ENCODE measurements around the gene CCDC148. TPM values are rescaled to one million over a fixed set of nuclear protein-coding genes. Genes with fewer than 3 reads are reported as not detected.

Gene CCDC148
- total RNA-seq, 1 donor from 2014 or later = 2.4 TPM

- Histone ChIP-seq H3K27me3 (ENCODE audit: insufficient read depth, low read length) (no peaks in the 10 kb centered on the region), H3K4me2 (ENCODE audit: low read length) (peak overlapping the region; percentile 28), H3K36me3 (ENCODE audit: insufficient read depth, low read length) (no peaks in the 10 kb centered on the region), H3K9ac (ENCODE audit: low read length) (no peak overlapping the region), H3K4me3 (ENCODE audit: insufficient read depth, low read depth, low read length) (no peak overlapping the region), H2AFZ (ENCODE audit: low read depth, low read length) (no peak overlapping the region), H3K79me2 (ENCODE audit: insufficient read depth, low read length) (no peaks in the 10 kb centered on the region), H4K20me1 (ENCODE audit: insufficient read depth, low read length) (no peaks in the 10 kb centered on the region), H3K9me3 (ENCODE audit: insufficient read depth, low read depth, low read length) (no peaks in the 10 kb centered on the region), H3K4me1 (ENCODE audit: insufficient read depth, low read length) (peaks cover 5% of the 10 kb centered on the region), H3K27ac (ENCODE audit: low read depth, low read length) (no peak overlapping the region)
- Mint-ChIP-seq H3K27me3 (ENCODE audit: low read depth, unreplicated experiment) (no peaks in the 10 kb centered on the region), H3K36me3 (ENCODE audit: low read depth, unreplicated experiment) (no peaks in the 10 kb centered on the region), H3K4me3 (ENCODE audit: unreplicated experiment) (no peak overlapping the region), H3K9me3 (ENCODE audit: unreplicated experiment) (no peaks in the 10 kb centered on the region), H3K4me1 (ENCODE audit: low read depth, unreplicated experiment) (peaks cover 36% of the 10 kb centered on the region), H3K27ac (ENCODE audit: unreplicated experiment) (peak overlapping the region; percentile 15)
- FAIRE-seq (no peak), DNase-seq (ENCODE audit: low read depth) (peak; percentile 32)
- no peak for TF ChIP-seq EZH2 (IDR thresholded peaks at IDR 0.05; ENCODE audit: insufficient read depth, low read length)
- TF ChIP-seq, protein P1, sequence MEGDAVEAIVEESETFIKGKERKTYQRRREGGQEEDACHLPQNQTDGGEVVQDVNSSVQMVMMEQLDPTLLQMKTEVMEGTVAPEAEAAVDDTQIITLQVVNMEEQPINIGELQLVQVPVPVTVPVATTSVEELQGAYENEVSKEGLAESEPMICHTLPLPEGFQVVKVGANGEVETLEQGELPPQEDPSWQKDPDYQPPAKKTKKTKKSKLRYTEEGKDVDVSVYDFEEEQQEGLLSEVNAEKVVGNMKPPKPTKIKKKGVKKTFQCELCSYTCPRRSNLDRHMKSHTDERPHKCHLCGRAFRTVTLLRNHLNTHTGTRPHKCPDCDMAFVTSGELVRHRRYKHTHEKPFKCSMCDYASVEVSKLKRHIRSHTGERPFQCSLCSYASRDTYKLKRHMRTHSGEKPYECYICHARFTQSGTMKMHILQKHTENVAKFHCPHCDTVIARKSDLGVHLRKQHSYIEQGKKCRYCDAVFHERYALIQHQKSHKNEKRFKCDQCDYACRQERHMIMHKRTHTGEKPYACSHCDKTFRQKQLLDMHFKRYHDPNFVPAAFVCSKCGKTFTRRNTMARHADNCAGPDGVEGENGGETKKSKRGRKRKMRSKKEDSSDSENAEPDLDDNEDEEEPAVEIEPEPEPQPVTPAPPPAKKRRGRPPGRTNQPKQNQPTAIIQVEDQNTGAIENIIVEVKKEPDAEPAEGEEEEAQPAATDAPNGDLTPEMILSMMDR (IDR thresholded peaks at IDR 0.05; ENCODE audit: insufficient read depth, low read depth, low read length) = no peak
Observed at GRCh38 chr2:158202161-158202815, 254.3 kb downstream of the CCDC148 start.

GRCh38 chr2:158199928-158200650, 256.5 kb downstream of the CCDC148 start:
- H3K4me1 ChIP-seq (ENCODE audit: insufficient read depth, low read length) = peaks cover 5% of the 10 kb centered on the region
- H3K4me2 ChIP-seq (ENCODE audit: low read length) = no peak overlapping the region
- Mint-ChIP-seq H3K4me1 (ENCODE audit: low read depth, unreplicated experiment) (peaks cover 33% of the 10 kb centered on the region), H3K27me3 (ENCODE audit: low read depth, unreplicated experiment) (no peaks in the 10 kb centered on the region), H3K27ac (ENCODE audit: unreplicated experiment) (no peak overlapping the region), H3K4me3 (ENCODE audit: unreplicated experiment) (no peak overlapping the region), H3K9me3 (ENCODE audit: unreplicated experiment) (no peaks in the 10 kb centered on the region), H3K36me3 (ENCODE audit: low read depth, unreplicated experiment) (no peaks in the 10 kb centered on the region)
- H4K20me1 ChIP-seq (ENCODE audit: insufficient read depth, low read length) = no peaks in the 10 kb centered on the region
- H3K27ac ChIP-seq (ENCODE audit: low read depth, low read length) = no peak overlapping the region
- H3K36me3 ChIP-seq (ENCODE audit: insufficient read depth, low read length) = no peaks in the 10 kb centered on the region
- no peaks in the 10 kb centered on the region for H3K9me3 ChIP-seq (ENCODE audit: insufficient read depth, low read depth, low read length)
- H3K4me3 ChIP-seq (ENCODE audit: insufficient read depth, low read depth, low read length) = no peak overlapping the region
- no peak for TF ChIP-seq EZH2 (IDR thresholded peaks at IDR 0.05; ENCODE audit: insufficient read depth, low read length)
- TF ChIP-seq, protein P1 (IDR thresholded peaks at IDR 0.05; ENCODE audit: insufficient read depth, low read depth, low read length) = no peak
- DNase-seq (ENCODE audit: low read depth) (no peak), FAIRE-seq (no peak)
- H3K9ac ChIP-seq (ENCODE audit: low read length) = no peak overlapping the region
- H3K79me2 ChIP-seq (ENCODE audit: insufficient read depth, low read length) = no peaks in the 10 kb centered on the region
- H3K27me3 ChIP-seq (ENCODE audit: insufficient read depth, low read length) = no peaks in the 10 kb centered on the region
- no peak overlapping the region for H2AFZ ChIP-seq (ENCODE audit: low read depth, low read length)

GRCh38 chr2:158197940-158198339, 258.6 kb downstream of the CCDC148 start:
- Histone ChIP-seq H3K9me3 (ENCODE audit: insufficient read depth, low read depth, low read length) (no peaks in the 10 kb centered on the region), H3K4me3 (ENCODE audit: insufficient read depth, low read depth, low read length) (no peak overlapping the region), H3K36me3 (ENCODE audit: insufficient read depth, low read length) (no peaks in the 10 kb centered on the region), H2AFZ (ENCODE audit: low read depth, low read length) (no peak overlapping the region), H3K79me2 (ENCODE audit: insufficient read depth, low read length) (no peaks in the 10 kb centered on the region), H4K20me1 (ENCODE audit: insufficient read depth, low read length) (no peaks in the 10 kb centered on the region), H3K27me3 (ENCODE audit: insufficient read depth, low read length) (no peaks in the 10 kb centered on the region), H3K4me2 (ENCODE audit: low read length) (no peak overlapping the region), H3K4me1 (ENCODE audit: insufficient read depth, low read length) (peaks cover 5% of the 10 kb centered on the region), H3K9ac (ENCODE audit: low read length) (no peak overlapping the region), H3K27ac (ENCODE audit: low read depth, low read length) (no peak overlapping the region)
- TF ChIP-seq, protein P1 (IDR thresholded peaks at IDR 0.05; ENCODE audit: insufficient read depth, low read depth, low read length) = no peak
- TF ChIP-seq EZH2 (IDR thresholded peaks at IDR 0.05; ENCODE audit: insufficient read depth, low read length) = no peak
- no peak for DNase-seq (ENCODE audit: low read depth)
- Mint-ChIP-seq H3K9me3 (ENCODE audit: unreplicated experiment) (no peaks in the 10 kb centered on the region), H3K36me3 (ENCODE audit: low read depth, unreplicated experiment) (no peaks in the 10 kb centered on the region), H3K27me3 (ENCODE audit: low read depth, unreplicated experiment) (no peaks in the 10 kb centered on the region), H3K4me3 (ENCODE audit: unreplicated experiment) (no peak overlapping the region), H3K4me1 (ENCODE audit: low read depth, unreplicated experiment) (peaks cover 14% of the 10 kb centered on the region), H3K27ac (ENCODE audit: unreplicated experiment) (no peak overlapping the region)
- no peak for FAIRE-seq
